ENCODE data around the gene SLC35B4. TPM values are rescaled to one million over a fixed set of nuclear protein-coding genes. Genes with fewer than 3 reads are reported as not detected.
A peak's percentile ranks its signal among the peaks of the same experiment; 100 is the strongest.

Gene SLC35B4
- total RNA-seq, 1 donor = 14.8 TPM

DNA sequence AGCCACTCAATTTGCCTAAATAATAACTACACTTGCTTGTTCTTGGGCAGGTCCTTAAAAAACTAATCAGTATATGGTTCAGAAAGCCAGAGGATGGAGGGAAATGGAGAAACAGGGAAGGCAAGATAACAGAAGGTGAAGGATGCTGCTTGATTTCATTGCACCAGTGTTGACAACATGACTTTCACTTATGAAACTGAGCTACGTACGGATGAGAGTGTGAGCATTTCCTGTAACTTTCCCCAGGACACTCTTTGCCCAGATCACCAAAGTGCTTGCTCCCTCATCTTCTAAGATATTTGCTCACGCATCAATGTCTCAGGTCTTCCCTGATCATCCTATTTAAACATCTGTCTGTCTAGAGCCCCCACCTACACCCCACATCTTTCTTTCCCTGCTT is 37.4 kb downstream of the SLC35B4 start:
- no peak for DNase-seq (ENCODE audit: insufficient read length, low spot score, missing footprints)
- H3K36me3 ChIP-seq (ENCODE audit: insufficient read depth, low read length) = no peaks in the 10 kb centered on the region
- no peak overlapping the region for H2AFZ ChIP-seq (ENCODE audit: low read length)
- H3K27ac ChIP-seq (ENCODE audit: low read depth, low read length) = no peak overlapping the region
- TF ChIP-seq, protein P1, sequence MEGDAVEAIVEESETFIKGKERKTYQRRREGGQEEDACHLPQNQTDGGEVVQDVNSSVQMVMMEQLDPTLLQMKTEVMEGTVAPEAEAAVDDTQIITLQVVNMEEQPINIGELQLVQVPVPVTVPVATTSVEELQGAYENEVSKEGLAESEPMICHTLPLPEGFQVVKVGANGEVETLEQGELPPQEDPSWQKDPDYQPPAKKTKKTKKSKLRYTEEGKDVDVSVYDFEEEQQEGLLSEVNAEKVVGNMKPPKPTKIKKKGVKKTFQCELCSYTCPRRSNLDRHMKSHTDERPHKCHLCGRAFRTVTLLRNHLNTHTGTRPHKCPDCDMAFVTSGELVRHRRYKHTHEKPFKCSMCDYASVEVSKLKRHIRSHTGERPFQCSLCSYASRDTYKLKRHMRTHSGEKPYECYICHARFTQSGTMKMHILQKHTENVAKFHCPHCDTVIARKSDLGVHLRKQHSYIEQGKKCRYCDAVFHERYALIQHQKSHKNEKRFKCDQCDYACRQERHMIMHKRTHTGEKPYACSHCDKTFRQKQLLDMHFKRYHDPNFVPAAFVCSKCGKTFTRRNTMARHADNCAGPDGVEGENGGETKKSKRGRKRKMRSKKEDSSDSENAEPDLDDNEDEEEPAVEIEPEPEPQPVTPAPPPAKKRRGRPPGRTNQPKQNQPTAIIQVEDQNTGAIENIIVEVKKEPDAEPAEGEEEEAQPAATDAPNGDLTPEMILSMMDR (IDR thresholded peaks at IDR 0.05; ENCODE audit: extremely low read depth, low read depth, low read length) = no peak
- peaks cover 5% of the 10 kb centered on the region for H3K27me3 ChIP-seq (ENCODE audit: insufficient read depth, low read length)
- no peaks in the 10 kb centered on the region for H4K20me1 ChIP-seq (ENCODE audit: insufficient read depth, low read length)
- no peaks in the 10 kb centered on the region for H3K4me1 ChIP-seq (ENCODE audit: insufficient read depth, low read length)
- no peak overlapping the region for H3K4me3 ChIP-seq (ENCODE audit: insufficient read depth, low read length)
- no peaks in the 10 kb centered on the region for H3K79me2 ChIP-seq (ENCODE audit: insufficient read depth, low read length)
- H3K9me3 ChIP-seq (ENCODE audit: low read depth, low read length) = no peaks in the 10 kb centered on the region
- H3K4me2 ChIP-seq (ENCODE audit: insufficient read depth, low read length) = no peak overlapping the region

DNA sequence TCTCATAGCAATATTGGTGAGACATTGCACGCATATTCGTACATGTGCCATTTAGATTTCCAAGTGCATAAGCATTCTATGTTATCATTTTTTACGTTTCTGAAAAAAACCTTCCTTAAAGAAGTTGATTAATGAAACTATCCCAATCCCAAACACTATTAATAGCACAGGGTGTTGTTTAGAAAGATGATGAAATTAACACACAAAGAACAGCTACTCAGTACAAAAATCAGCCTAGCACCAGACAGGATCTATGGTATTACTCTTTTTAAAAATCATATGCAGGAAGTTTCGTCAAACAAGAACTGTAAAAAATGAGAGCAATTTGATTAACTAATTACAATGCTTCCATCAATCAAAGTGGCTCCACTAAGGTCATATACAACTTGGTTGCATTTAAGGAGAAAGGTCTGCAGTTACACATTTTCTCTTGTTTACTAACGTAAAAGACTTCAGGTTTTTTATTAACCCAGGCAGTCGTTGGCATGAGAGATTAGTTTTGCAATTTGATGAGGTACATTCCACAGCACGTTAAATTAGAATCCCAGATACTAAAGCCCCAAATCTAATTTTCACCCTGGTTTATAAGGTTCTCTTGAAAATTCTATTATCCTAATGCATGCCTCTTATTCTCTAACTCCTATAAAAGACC is 38.1 kb downstream of the SLC35B4 start:
- no peak overlapping the region for H2AFZ ChIP-seq (ENCODE audit: low read length)
- no peak overlapping the region for H3K27ac ChIP-seq (ENCODE audit: low read depth, low read length)

DNA sequence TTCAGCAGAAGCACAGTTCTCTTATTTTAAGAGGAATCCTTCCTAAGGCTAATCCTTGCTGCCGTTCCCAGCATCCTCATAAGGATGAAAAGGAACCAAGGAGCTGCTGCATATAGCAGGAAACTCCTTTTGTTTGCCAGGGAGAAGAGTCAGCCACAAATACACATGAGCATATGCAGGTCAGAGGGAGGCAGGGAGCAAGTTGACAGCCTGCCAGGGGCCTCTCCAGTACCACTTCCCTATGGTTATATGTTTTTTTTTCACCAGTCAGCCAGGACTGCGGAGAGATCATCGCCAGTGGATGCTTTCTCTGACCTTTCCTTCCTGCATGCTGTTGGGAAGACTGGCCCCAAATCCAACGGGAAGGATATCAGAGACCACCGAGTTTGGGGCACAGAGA is 39.8 kb downstream of the SLC35B4 start:
- H3K27me3 ChIP-seq (ENCODE audit: insufficient read depth, low read length) = peaks cover 4% of the 10 kb centered on the region
- TF ChIP-seq, protein P1 (IDR thresholded peaks at IDR 0.05; ENCODE audit: extremely low read depth, low read depth, low read length) = no peak
- H3K27ac ChIP-seq (ENCODE audit: low read depth, low read length) = no peak overlapping the region
- H2AFZ ChIP-seq (ENCODE audit: low read length) = no peak overlapping the region
- no peaks in the 10 kb centered on the region for H3K36me3 ChIP-seq (ENCODE audit: insufficient read depth, low read length)
- no peaks in the 10 kb centered on the region for H3K4me1 ChIP-seq (ENCODE audit: insufficient read depth, low read length)
- no peak for DNase-seq (ENCODE audit: insufficient read length, low spot score, missing footprints)
- H3K9me3 ChIP-seq (ENCODE audit: low read depth, low read length) = no peaks in the 10 kb centered on the region
- H3K4me2 ChIP-seq (ENCODE audit: insufficient read depth, low read length) = no peak overlapping the region
- H3K4me3 ChIP-seq (ENCODE audit: insufficient read depth, low read length) = no peak overlapping the region
- no peaks in the 10 kb centered on the region for H3K79me2 ChIP-seq (ENCODE audit: insufficient read depth, low read length)
- H4K20me1 ChIP-seq (ENCODE audit: insufficient read depth, low read length) = no peaks in the 10 kb centered on the region

More for the DNA sequence above, 38.1 kb downstream of the SLC35B4 start:
- H4K20me1 ChIP-seq (ENCODE audit: insufficient read depth, low read length) = no peaks in the 10 kb centered on the region
- H3K9me3 ChIP-seq (ENCODE audit: low read depth, low read length) = no peaks in the 10 kb centered on the region
- no peaks in the 10 kb centered on the region for H3K79me2 ChIP-seq (ENCODE audit: insufficient read depth, low read length)
- peak; percentile 10 for DNase-seq (ENCODE audit: insufficient read length, low spot score, missing footprints)
- H3K4me1 ChIP-seq (ENCODE audit: insufficient read depth, low read length) = no peaks in the 10 kb centered on the region
- no peak overlapping the region for H3K4me3 ChIP-seq (ENCODE audit: insufficient read depth, low read length)
- no peaks in the 10 kb centered on the region for H3K36me3 ChIP-seq (ENCODE audit: insufficient read depth, low read length)
- H3K4me2 ChIP-seq (ENCODE audit: insufficient read depth, low read length) = no peak overlapping the region
- no peaks in the 10 kb centered on the region for H3K27me3 ChIP-seq (ENCODE audit: insufficient read depth, low read length)
- TF ChIP-seq, protein P1 (IDR thresholded peaks at IDR 0.05; ENCODE audit: extremely low read depth, low read depth, low read length) = no peak

DNA sequence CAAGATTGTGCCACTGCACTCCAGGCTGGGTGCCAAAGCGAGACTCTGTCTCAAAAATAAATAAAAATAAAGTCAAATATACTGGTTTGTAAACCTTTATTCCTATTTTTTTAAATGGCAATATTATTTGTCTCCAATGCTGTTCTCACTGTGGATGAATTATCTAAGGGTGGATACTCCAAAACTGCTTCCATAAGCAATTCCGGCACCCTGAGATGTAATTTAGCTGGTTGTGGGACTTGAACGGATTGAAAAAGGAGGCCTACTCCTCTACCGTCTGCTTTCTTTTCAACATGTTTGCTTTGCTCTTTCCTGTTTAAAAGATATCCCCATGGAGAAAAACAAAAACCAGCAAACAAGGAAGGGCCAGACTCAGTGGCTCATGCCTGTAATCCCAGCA is 54.4 kb downstream of the SLC35B4 start:
- TF ChIP-seq, protein P1 (IDR thresholded peaks at IDR 0.05; ENCODE audit: extremely low read depth, low read depth, low read length) = no peak
- no peaks in the 10 kb centered on the region for H4K20me1 ChIP-seq (ENCODE audit: insufficient read depth, low read length)
- H3K27me3 ChIP-seq (ENCODE audit: insufficient read depth, low read length) = no peaks in the 10 kb centered on the region
- no peak overlapping the region for H3K27ac ChIP-seq (ENCODE audit: low read depth, low read length)
- no peak overlapping the region for H3K4me2 ChIP-seq (ENCODE audit: insufficient read depth, low read length)
- no peaks in the 10 kb centered on the region for H3K36me3 ChIP-seq (ENCODE audit: insufficient read depth, low read length)
- no peak for DNase-seq (ENCODE audit: insufficient read length, low spot score, missing footprints)
- no peak overlapping the region for H3K4me3 ChIP-seq (ENCODE audit: insufficient read depth, low read length)
- no peaks in the 10 kb centered on the region for H3K9me3 ChIP-seq (ENCODE audit: low read depth, low read length)
- H3K4me1 ChIP-seq (ENCODE audit: insufficient read depth, low read length) = no peaks in the 10 kb centered on the region
- no peak overlapping the region for H2AFZ ChIP-seq (ENCODE audit: low read length)
- H3K79me2 ChIP-seq (ENCODE audit: insufficient read depth, low read length) = no peaks in the 10 kb centered on the region
